ENCODE data around the gene IFT27.

IFT27 gene

GRCh38 chr22:36736701-36737320 is 39.1 kb downstream of the IFT27 start:
- Histone ChIP-seq H3K27ac (replicated peaks) (no peak overlapping the region), H3K27me3 (ENCODE audit: insufficient read depth, poor library complexity, severe bottlenecking) (peaks cover 4% of the 10 kb centered on the region), H3K4me3 (replicated peaks; ENCODE audit: insufficient read depth, low read length) (no peak overlapping the region)
- TF ChIP-seq, protein P1, sequence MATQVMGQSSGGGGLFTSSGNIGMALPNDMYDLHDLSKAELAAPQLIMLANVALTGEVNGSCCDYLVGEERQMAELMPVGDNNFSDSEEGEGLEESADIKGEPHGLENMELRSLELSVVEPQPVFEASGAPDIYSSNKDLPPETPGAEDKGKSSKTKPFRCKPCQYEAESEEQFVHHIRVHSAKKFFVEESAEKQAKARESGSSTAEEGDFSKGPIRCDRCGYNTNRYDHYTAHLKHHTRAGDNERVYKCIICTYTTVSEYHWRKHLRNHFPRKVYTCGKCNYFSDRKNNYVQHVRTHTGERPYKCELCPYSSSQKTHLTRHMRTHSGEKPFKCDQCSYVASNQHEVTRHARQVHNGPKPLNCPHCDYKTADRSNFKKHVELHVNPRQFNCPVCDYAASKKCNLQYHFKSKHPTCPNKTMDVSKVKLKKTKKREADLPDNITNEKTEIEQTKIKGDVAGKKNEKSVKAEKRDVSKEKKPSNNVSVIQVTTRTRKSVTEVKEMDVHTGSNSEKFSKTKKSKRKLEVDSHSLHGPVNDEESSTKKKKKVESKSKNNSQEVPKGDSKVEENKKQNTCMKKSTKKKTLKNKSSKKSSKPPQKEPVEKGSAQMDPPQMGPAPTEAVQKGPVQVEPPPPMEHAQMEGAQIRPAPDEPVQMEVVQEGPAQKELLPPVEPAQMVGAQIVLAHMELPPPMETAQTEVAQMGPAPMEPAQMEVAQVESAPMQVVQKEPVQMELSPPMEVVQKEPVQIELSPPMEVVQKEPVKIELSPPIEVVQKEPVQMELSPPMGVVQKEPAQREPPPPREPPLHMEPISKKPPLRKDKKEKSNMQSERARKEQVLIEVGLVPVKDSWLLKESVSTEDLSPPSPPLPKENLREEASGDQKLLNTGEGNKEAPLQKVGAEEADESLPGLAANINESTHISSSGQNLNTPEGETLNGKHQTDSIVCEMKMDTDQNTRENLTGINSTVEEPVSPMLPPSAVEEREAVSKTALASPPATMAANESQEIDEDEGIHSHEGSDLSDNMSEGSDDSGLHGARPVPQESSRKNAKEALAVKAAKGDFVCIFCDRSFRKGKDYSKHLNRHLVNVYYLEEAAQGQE (IDR thresholded peaks at IDR 0.05; ENCODE audit: insufficient replicate concordance, low read depth): no peak
- peak in 1 of 2 experiments; percentile 45 for DNase-seq (ENCODE audit: low read depth in 1 of 2, low spot score in 1 of 2)

DNA sequence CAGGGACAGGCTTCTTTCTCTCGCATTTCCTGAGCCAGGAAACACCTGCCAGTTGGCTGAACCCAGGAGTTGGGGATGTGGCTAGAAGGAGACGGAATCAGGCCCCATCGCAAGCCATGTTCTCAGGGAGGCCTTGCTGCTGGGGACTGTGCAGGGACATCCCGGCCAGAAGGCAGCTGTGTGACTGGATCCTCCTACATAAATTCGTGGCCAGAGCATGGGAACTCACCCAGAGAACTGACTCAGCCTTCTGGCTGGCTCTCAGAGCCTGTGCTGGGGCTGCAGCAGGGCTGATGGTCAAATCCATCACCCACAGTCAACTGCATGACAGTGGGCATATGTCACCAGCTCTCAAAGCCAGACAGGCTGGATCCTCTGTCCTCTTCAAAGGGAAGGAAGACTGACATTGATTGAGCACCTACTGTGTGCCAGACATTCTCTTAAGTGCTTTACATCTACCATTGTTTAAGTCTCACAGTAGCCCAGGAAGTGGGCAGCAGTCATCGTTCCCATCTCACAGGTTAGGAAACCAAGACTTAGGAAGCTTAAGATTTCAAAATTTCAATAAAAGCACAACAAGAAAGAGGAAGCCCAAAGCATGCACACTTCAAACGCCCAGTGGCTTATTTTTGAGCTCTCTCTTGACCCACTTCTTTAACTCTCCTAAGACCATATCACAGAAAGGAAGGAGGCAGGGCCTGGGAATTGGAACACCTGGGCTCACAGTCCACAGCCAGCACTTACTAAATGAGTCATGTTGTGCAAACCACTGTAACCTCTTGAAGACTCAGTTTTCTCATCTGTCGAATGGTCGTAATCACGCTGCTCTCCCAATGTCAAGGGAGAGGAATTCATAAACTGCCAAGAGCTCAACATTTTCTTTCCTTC is 41.5 kb downstream of the IFT27 start:
- H3K27me3 ChIP-seq (ENCODE audit: insufficient read depth, poor library complexity, severe bottlenecking): peaks cover 4% of the 10 kb centered on the region
- DNase-seq (ENCODE audit: low read depth in 1 of 2, low spot score in 1 of 2): peak in 1 of 2 experiments; percentile 25
- TF ChIP-seq, protein P2, sequence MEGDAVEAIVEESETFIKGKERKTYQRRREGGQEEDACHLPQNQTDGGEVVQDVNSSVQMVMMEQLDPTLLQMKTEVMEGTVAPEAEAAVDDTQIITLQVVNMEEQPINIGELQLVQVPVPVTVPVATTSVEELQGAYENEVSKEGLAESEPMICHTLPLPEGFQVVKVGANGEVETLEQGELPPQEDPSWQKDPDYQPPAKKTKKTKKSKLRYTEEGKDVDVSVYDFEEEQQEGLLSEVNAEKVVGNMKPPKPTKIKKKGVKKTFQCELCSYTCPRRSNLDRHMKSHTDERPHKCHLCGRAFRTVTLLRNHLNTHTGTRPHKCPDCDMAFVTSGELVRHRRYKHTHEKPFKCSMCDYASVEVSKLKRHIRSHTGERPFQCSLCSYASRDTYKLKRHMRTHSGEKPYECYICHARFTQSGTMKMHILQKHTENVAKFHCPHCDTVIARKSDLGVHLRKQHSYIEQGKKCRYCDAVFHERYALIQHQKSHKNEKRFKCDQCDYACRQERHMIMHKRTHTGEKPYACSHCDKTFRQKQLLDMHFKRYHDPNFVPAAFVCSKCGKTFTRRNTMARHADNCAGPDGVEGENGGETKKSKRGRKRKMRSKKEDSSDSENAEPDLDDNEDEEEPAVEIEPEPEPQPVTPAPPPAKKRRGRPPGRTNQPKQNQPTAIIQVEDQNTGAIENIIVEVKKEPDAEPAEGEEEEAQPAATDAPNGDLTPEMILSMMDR (IDR thresholded peaks at IDR 0.05; ENCODE audit: insufficient read depth, low read length): no peak
- TF ChIP-seq GABPA (IDR thresholded peaks at IDR 0.05; ENCODE audit: low read depth) (no peak), SPI1 (IDR thresholded peaks at IDR 0.05; ENCODE audit: borderline replicate concordance, low read depth) (0 out of 2 replicates have a peak, but pooled peaks have one; percentile 12), POLR2AphosphoS5 (IDR thresholded peaks at IDR 0.05; ENCODE audit: low read depth) (no peak)
- TF ChIP-seq, protein P1 (IDR thresholded peaks at IDR 0.05; ENCODE audit: insufficient replicate concordance, low read depth): no peak
- no peak overlapping the region for H3K4me3 ChIP-seq (replicated peaks; ENCODE audit: insufficient read depth, low read length)
- H3K27ac ChIP-seq (replicated peaks): no peak overlapping the region

DNA sequence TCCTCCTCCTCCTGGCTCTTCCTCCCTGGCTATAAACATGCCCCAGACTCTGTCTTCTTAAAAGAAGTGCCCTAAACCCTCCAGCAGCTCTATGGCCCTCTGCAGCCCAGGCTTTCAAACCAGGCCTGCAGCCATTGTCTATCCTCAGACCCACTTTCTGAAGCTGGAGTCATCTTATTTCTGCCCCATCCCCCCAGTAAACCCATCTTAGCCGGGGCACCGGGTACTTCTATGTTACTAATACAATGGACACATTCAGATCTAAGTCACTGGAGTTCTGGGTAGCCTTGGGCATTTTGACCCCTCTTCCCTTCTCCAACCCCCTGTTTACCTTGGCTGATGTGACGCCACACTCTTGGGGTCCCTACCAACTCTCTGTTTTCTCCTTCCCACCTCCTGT is 42.6 kb downstream of the IFT27 start:
- no peak for DNase-seq (ENCODE audit: low read depth in 1 of 2, low spot score in 1 of 2)
- Histone ChIP-seq H3K4me3 (replicated peaks; ENCODE audit: insufficient read depth, low read length) (no peak overlapping the region), H3K27ac (replicated peaks) (no peak overlapping the region), H3K27me3 (ENCODE audit: insufficient read depth, poor library complexity, severe bottlenecking) (peaks cover 4% of the 10 kb centered on the region)
- TF ChIP-seq, protein P2 (IDR thresholded peaks at IDR 0.05; ENCODE audit: insufficient read depth, low read length): no peak
- TF ChIP-seq POLR2AphosphoS5 (IDR thresholded peaks at IDR 0.05; ENCODE audit: low read depth): no peak
- TF ChIP-seq, protein P1 (IDR thresholded peaks at IDR 0.05; ENCODE audit: insufficient replicate concordance, low read depth): no peak
- TF ChIP-seq GABPA (IDR thresholded peaks at IDR 0.05; ENCODE audit: low read depth): no peak
- no peak for TF ChIP-seq SPI1 (IDR thresholded peaks at IDR 0.05; ENCODE audit: borderline replicate concordance, low read depth)

Measured in HL-60 (cell line).